Colonic mucosa (tissue), 4 donors: Measurements from ENCODE around the gene SERPINB6. TPM values are rescaled to one million over a fixed set of nuclear protein-coding genes. Genes with fewer than 3 reads are reported as not detected.
"Not testable (repeated sequence)": the region's sequence is repeated elsewhere in the genome, so short reads cannot be mapped to it uniquely, and the experiment has no call there.

Experiments
- DNase-seq: peaks from one replicate; pipeline ENCODE4 v3.0.0-alpha.2; 2020
- H3K27ac ChIP-seq: fragments of 200-600 bp; one replicate; pipeline ENCODE4 v1.8.0; 2021
- H3K27me3 ChIP-seq: fragments of 200-600 bp; one replicate; pipeline ENCODE4 v1.8.0; 2021
- H3K36me3 ChIP-seq: fragments of 200-600 bp; one replicate; pipeline ENCODE4 v1.8.0; 2021
- H3K4me1 ChIP-seq: fragments of 200-600 bp; one replicate; pipeline ENCODE4 v1.8.0; 2021; ENCODE audit warnings: mild to moderate bottlenecking
- H3K4me3 ChIP-seq: fragments of 200-600 bp; one replicate; pipeline ENCODE4 v1.8.0; 2021
- H3K9ac ChIP-seq, 2 donors: one replicate each; pipeline ENCODE4 v1.7.0; 2013; ENCODE audit warnings: control low read depth in 2 of 2, low read depth in 2 of 2, low read length in 2 of 2
- H3K9me3 ChIP-seq: fragments of 200-600 bp; one replicate; pipeline ENCODE4 v1.8.0; 2021
- intact Hi-C: fragments of 100-400 bp; cut with DNase I; formaldehyde crosslinking; loops from one replicate; pipeline ENCODE4 v1.14.1; 2022
- total RNA-seq, 2 donors: library from RNA; stranded (reverse); fragmentation: NEBNext Ultra II Directional in 1 of 2; extraction: Animal tissue kit (Norgen Biotek cat#: 25700) in 1 of 2; gene quantifications; one replicate each; pipeline ENCODE4 v1.2.1, GENCODE V29; 2021
- TF ChIP-seq, protein P1 (sequence below): fragments of 200-600 bp; IDR thresholded peaks from one replicate; pipeline ENCODE4 v1.8.0; 2022; ENCODE audit warnings: antibody characterized with exemption, mild to moderate bottlenecking
- donor health status: healthy.
- donor health status: DM: no; HTN: no; CAD: no.
- donor health status: DM: no; HTN: no; CAD: no.

The SERPINB6 gene
- total RNA-seq, 2 donors from 2014 or later: 139 to 285 TPM

DNA sequence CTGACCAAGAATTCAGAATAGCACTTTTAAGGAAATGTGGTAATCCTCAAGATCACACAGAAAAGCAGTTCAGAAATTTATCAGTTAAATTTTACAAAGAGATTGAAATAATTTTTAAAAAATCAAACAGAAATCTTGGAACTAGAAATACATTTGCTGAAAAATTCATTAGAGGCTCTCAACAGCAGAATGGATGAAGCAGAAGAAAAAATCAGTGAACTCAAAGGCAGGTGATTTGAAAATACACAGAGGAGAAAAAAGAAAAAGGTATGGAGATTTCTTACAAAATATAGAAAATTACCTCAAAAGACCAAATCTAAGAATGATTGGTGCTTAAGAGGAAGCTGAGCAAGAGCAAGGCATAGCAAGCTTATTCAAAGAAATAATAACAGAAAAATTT is 39.8 kb upstream of the SERPINB6 start:
- DNase-seq: no peak
- Histone ChIP-seq H3K9me3 (no peaks in the 10 kb centered on the region), H3K9ac (no peak overlapping the region), H3K4me1 (no peaks in the 10 kb centered on the region), H3K27ac (no peak overlapping the region), H3K27me3 (no peaks in the 10 kb centered on the region), H3K36me3 (no peaks in the 10 kb centered on the region), H3K4me3 (no peak overlapping the region)
- TF ChIP-seq, protein P1, sequence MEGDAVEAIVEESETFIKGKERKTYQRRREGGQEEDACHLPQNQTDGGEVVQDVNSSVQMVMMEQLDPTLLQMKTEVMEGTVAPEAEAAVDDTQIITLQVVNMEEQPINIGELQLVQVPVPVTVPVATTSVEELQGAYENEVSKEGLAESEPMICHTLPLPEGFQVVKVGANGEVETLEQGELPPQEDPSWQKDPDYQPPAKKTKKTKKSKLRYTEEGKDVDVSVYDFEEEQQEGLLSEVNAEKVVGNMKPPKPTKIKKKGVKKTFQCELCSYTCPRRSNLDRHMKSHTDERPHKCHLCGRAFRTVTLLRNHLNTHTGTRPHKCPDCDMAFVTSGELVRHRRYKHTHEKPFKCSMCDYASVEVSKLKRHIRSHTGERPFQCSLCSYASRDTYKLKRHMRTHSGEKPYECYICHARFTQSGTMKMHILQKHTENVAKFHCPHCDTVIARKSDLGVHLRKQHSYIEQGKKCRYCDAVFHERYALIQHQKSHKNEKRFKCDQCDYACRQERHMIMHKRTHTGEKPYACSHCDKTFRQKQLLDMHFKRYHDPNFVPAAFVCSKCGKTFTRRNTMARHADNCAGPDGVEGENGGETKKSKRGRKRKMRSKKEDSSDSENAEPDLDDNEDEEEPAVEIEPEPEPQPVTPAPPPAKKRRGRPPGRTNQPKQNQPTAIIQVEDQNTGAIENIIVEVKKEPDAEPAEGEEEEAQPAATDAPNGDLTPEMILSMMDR: no peak
- intact Hi-C loops: no loop called here

DNA sequence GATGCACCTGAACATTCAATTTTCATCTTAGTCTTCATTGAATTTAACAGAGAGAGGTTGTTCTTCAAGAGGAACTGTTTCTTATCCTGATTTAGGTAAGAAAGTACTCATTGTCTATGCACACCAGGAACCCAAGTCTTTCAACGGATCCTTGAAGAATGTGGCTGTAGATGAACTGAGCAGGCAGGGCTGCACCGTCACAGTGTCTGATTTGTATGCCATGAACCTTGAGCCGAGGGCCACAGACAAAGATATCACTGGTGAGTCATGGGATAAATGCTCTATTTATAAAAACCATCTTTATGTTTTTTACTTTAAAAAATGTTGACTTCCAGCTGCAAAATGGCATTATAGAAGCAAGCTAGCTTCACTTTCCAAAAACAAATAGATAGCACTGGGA is 38.6 kb upstream of the SERPINB6 start:
- TF ChIP-seq, protein P1: no peak
- Histone ChIP-seq H3K4me1 (no peaks in the 10 kb centered on the region), H3K9me3 (no peaks in the 10 kb centered on the region), H3K27ac (no peak overlapping the region), H3K4me3 (no peak overlapping the region), H3K36me3 (no peaks in the 10 kb centered on the region), H3K9ac (no peak overlapping the region), H3K27me3 (no peaks in the 10 kb centered on the region)
- intact Hi-C loops: no loop called here
- no peak for DNase-seq

DNA sequence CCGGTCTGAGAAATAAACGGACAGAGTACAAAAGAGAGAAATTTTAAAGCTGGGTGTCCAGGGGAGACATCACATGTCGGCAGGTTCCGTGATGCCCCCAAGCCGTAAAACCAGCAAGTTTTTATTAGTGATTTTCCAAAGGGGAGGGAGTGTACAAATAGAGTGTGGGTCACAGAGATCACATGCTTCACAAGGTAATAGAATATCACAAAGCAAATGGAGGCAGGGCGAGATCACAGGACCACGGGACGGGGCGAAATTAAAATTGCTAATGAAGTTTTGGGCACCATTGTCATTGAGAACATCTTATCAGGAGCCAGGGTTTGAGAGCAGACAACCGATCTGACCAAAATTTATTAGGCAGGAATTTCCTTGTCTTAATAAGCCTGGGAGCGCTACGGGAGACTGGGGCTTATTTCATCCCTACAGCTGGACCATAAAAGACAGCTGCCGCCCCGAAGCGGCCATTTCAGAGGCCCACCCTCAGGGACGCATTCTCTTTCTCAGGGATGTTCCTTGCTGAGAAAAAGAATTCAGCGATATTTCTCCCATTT is 37.4 kb upstream of the SERPINB6 start:
- H3K27ac ChIP-seq, H3K9me3 ChIP-seq, H3K27me3 ChIP-seq, H3K4me1 ChIP-seq, DNase-seq, H3K4me3 ChIP-seq, H3K36me3 ChIP-seq, intact Hi-C loops, H3K9ac ChIP-seq: not testable (repeated sequence)

DNA sequence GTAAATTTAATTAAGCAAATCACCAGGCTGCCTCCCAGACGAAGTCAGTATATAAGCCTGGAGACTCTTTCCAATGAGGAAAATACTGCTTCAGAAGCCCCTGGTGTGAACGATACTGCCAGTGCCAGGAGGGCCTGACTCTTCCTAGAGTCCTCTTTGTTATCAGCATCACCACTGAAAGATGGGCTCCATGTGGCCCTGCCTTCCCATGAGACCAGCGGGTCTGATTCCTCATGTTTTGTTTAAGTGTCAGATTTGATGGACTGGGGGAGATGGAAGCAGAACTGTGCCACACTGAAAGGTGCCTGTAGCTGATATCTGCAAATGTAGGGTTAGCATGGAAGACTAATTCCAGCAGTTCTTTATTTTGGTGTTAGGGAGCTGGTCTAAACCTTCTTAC is 36.2 kb upstream of the SERPINB6 start:
- TF ChIP-seq, protein P1: no peak
- H3K4me1 ChIP-seq: no peaks in the 10 kb centered on the region
- H3K27me3 ChIP-seq: no peaks in the 10 kb centered on the region
- intact Hi-C loops: no loop called here
- H3K36me3 ChIP-seq: no peaks in the 10 kb centered on the region
- no peaks in the 10 kb centered on the region for H3K9me3 ChIP-seq
- DNase-seq: no peak
- H3K9ac ChIP-seq: no peak overlapping the region
- H3K4me3 ChIP-seq: no peak overlapping the region
- no peak overlapping the region for H3K27ac ChIP-seq

DNA sequence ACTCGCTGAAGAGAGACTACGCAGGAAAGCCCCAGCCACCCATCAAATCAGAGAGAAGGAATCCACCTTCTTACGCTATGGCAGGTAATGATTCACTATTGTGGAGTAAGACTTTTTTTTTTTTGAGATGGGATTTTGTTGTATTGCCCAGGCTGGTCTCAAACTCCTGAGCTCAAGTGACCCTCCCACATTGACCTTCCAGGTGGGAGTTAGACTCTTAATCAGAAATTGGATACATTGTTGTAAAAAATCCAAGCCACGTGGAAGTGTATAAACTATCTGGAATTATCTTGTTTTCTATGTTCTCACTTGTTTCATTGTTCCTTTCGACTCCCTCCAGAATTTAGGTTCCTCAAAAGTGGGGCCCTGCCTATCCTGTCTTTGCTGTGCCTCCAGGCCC is 35.1 kb upstream of the SERPINB6 start:
- no peaks in the 10 kb centered on the region for H3K4me1 ChIP-seq
- H3K9ac ChIP-seq: no peak overlapping the region
- H3K36me3 ChIP-seq: no peaks in the 10 kb centered on the region
- TF ChIP-seq, protein P1: no peak
- no peak overlapping the region for H3K4me3 ChIP-seq
- intact Hi-C loops: no loop called here
- H3K9me3 ChIP-seq: no peaks in the 10 kb centered on the region
- DNase-seq: no peak
- H3K27ac ChIP-seq: no peak overlapping the region
- no peaks in the 10 kb centered on the region for H3K27me3 ChIP-seq

DNA sequence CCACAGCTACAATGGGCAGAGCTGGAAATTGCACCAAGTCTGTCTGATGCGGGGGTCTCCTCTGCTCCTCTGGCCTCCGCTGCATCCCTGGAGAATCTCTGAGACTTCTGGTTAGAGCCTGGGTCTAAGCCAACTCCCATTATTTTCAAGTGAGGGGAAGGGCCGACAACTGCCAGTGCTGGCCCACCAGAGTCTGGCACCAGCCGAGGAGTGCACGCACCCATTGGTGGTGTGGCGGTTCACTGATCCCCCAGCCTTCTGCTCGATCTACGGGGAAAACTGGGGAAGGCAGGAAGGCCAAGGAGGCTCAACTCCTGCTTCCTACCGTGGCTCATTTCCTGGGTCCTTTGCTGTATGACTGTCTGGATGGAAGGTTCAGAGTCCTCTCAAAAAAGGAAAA is 34.5 kb upstream of the SERPINB6 start:
- Histone ChIP-seq H3K27me3 (no peaks in the 10 kb centered on the region), H3K4me1 (no peaks in the 10 kb centered on the region), H3K4me3 (no peak overlapping the region), H3K9me3 (no peaks in the 10 kb centered on the region), H3K36me3 (no peaks in the 10 kb centered on the region), H3K9ac (no peak overlapping the region), H3K27ac (no peak overlapping the region)
- intact Hi-C loops: no loop called here
- TF ChIP-seq, protein P1: no peak
- DNase-seq: no peak
